T-helper 2 cell treated with Interferon-gamma antibody and Interleukin-4, amounts not matched to agents 5 μg/mL and 100 μg/mL, for 36 hours (primary cell): ENCODE results near the gene MT4.

Source experiments
- DNase-seq: peaks from one replicate; pipeline ENCODE4 v3.0.0; 2021; ENCODE audit warnings: low spot score
- H3K27ac Mint-ChIP-seq: one replicate; pipeline ENCODE4 v1.8.0; 2021; ENCODE audit warnings: mild to moderate bottlenecking, mixed read lengths
- H3K27me3 Mint-ChIP-seq: one replicate; pipeline ENCODE4 v1.8.0; 2021; ENCODE audit warnings: low read depth, mixed read lengths
- H3K36me3 Mint-ChIP-seq: one replicate; pipeline ENCODE4 v1.8.0; 2021; ENCODE audit warnings: low read depth, mixed read lengths
- H3K4me1 Mint-ChIP-seq: one replicate; pipeline ENCODE4 v1.8.0; 2021; ENCODE audit warnings: low read depth, mixed read lengths
- H3K4me3 Mint-ChIP-seq: one replicate; pipeline ENCODE4 v1.8.0; 2022; ENCODE audit warnings: mild to moderate bottlenecking, moderate library complexity, mixed read lengths
- H3K9me3 Mint-ChIP-seq: one replicate; pipeline ENCODE4 v1.8.0; 2021; ENCODE audit warnings: mixed read lengths

MT4 gene

GRCh38 chr16:56604966-56605365, 40.1 kb downstream of the MT4 start:
- H3K4me3 Mint-ChIP-seq: no peak overlapping the region
- H3K27ac Mint-ChIP-seq: peak overlapping the region; percentile 39
- DNase-seq: no peak

GRCh38 chr16:56605475-56605874, 40.6 kb downstream of the MT4 start:
- no peaks in the 10 kb centered on the region for H3K9me3 Mint-ChIP-seq
- DNase-seq: no peak
- peaks cover 3% of the 10 kb centered on the region for H3K36me3 Mint-ChIP-seq
- H3K27me3 Mint-ChIP-seq: peaks cover 10% of the 10 kb centered on the region
- no peak overlapping the region for H3K4me3 Mint-ChIP-seq
- peaks cover 32% of the 10 kb centered on the region for H3K4me1 Mint-ChIP-seq
- H3K27ac Mint-ChIP-seq: no peak overlapping the region

More at GRCh38 chr16:56604966-56605365, 40.1 kb downstream of the MT4 start:
- Mint-ChIP-seq H3K27me3 (peaks cover 14% of the 10 kb centered on the region), H3K4me1 (peaks cover 32% of the 10 kb centered on the region), H3K36me3 (peaks cover 3% of the 10 kb centered on the region), H3K9me3 (no peaks in the 10 kb centered on the region)

- H3K4me1 Mint-ChIP-seq: peaks cover 37% of the 10 kb centered on the region
- H3K36me3 Mint-ChIP-seq: peaks cover 3% of the 10 kb centered on the region
- no peaks in the 10 kb centered on the region for H3K9me3 Mint-ChIP-seq
- no peak for DNase-seq
- no peak overlapping the region for H3K4me3 Mint-ChIP-seq
- peak overlapping the region; percentile 22 for H3K27ac Mint-ChIP-seq
- H3K27me3 Mint-ChIP-seq: peaks cover 5% of the 10 kb centered on the region
Observed at GRCh38 chr16:56606071-56606475, 41.2 kb downstream of the MT4 start.

GRCh38 chr16:56606476-56607108, 41.7 kb downstream of the MT4 start:
- Mint-ChIP-seq H3K36me3 (peaks cover 3% of the 10 kb centered on the region), H3K4me1 (peaks cover 42% of the 10 kb centered on the region), H3K27ac (peak overlapping the region; percentile 71), H3K9me3 (no peaks in the 10 kb centered on the region), H3K27me3 (peaks cover 4% of the 10 kb centered on the region), H3K4me3 (peak overlapping the region; percentile 25)
- no peak for DNase-seq

GRCh38 chr16:56607109-56607618, 42.3 kb downstream of the MT4 start:
- H3K27ac Mint-ChIP-seq: peak overlapping the region; percentile 71
- H3K4me1 Mint-ChIP-seq: peaks cover 44% of the 10 kb centered on the region
- H3K4me3 Mint-ChIP-seq: peak overlapping the region; percentile 25
- DNase-seq: no peak
- H3K36me3 Mint-ChIP-seq: peaks cover 3% of the 10 kb centered on the region
- H3K9me3 Mint-ChIP-seq: no peaks in the 10 kb centered on the region
- H3K27me3 Mint-ChIP-seq: peaks cover 1% of the 10 kb centered on the region

- Mint-ChIP-seq H3K4me3 (peak overlapping the region; percentile 73), H3K27me3 (no peaks in the 10 kb centered on the region), H3K9me3 (no peaks in the 10 kb centered on the region), H3K36me3 (peaks cover 3% of the 10 kb centered on the region), H3K27ac (peak overlapping the region; percentile 71), H3K4me1 (peaks cover 47% of the 10 kb centered on the region)
- no peak for DNase-seq
Observed at GRCh38 chr16:56607675-56608042, 42.8 kb downstream of the MT4 start.

GRCh38 chr16:56608043-56608875, 43.4 kb downstream of the MT4 start, which contains the start of gene MT2A:
TSS of gene MT2A (plus strand) at chr16:56608584. CDS start at chr16:56608656, 72 bp downstream.
- no peaks in the 10 kb centered on the region for H3K27me3 Mint-ChIP-seq
- H3K9me3 Mint-ChIP-seq: no peaks in the 10 kb centered on the region
- peaks cover 3% of the 10 kb centered on the region for H3K36me3 Mint-ChIP-seq
- H3K27ac Mint-ChIP-seq: peak within 1 kb of the TSS; percentile 94
- H3K4me3 Mint-ChIP-seq: peak within 1 kb of the TSS; percentile 94
- peaks cover 49% of the 10 kb centered on the region for H3K4me1 Mint-ChIP-seq
- DNase-seq: peak; percentile 96

- H3K36me3 Mint-ChIP-seq: peaks cover 3% of the 10 kb centered on the region
- peaks cover 52% of the 10 kb centered on the region for H3K4me1 Mint-ChIP-seq
- H3K27ac Mint-ChIP-seq: peak overlapping the region; percentile 94
- H3K4me3 Mint-ChIP-seq: peak overlapping the region; percentile 94
- no peak for DNase-seq
- no peaks in the 10 kb centered on the region for H3K27me3 Mint-ChIP-seq
- no peaks in the 10 kb centered on the region for H3K9me3 Mint-ChIP-seq
Observed at GRCh38 chr16:56608876-56609462, 44.1 kb downstream of the MT4 start.

- peaks cover 57% of the 10 kb centered on the region for H3K4me1 Mint-ChIP-seq
- H3K9me3 Mint-ChIP-seq: no peaks in the 10 kb centered on the region
- peak overlapping the region; percentile 94 for H3K27ac Mint-ChIP-seq
- peaks cover 3% of the 10 kb centered on the region for H3K36me3 Mint-ChIP-seq
- no peaks in the 10 kb centered on the region for H3K27me3 Mint-ChIP-seq
- peak; percentile 72 for DNase-seq
- peak overlapping the region; percentile 94 for H3K4me3 Mint-ChIP-seq
Observed at GRCh38 chr16:56609463-56609921, 44.6 kb downstream of the MT4 start.

- Mint-ChIP-seq H3K27ac (peak overlapping the region; percentile 94), H3K36me3 (peaks cover 3% of the 10 kb centered on the region), H3K9me3 (no peaks in the 10 kb centered on the region), H3K4me1 (peaks cover 63% of the 10 kb centered on the region), H3K27me3 (no peaks in the 10 kb centered on the region), H3K4me3 (peak overlapping the region; percentile 94)
- peak; percentile 90 for DNase-seq
Observed at GRCh38 chr16:56610017-56610608, 45.2 kb downstream of the MT4 start.

GRCh38 chr16:56610609-56611111, 45.8 kb downstream of the MT4 start:
- H3K36me3 Mint-ChIP-seq: peaks cover 3% of the 10 kb centered on the region
- peaks cover 66% of the 10 kb centered on the region for H3K4me1 Mint-ChIP-seq
- H3K9me3 Mint-ChIP-seq: no peaks in the 10 kb centered on the region
- no peak for DNase-seq
- H3K27ac Mint-ChIP-seq: peak overlapping the region; percentile 94
- no peaks in the 10 kb centered on the region for H3K27me3 Mint-ChIP-seq
- peak overlapping the region; percentile 94 for H3K4me3 Mint-ChIP-seq

- Mint-ChIP-seq H3K27me3 (no peaks in the 10 kb centered on the region), H3K4me3 (peak overlapping the region; percentile 71), H3K9me3 (no peaks in the 10 kb centered on the region), H3K4me1 (peaks cover 67% of the 10 kb centered on the region), H3K27ac (peak overlapping the region; percentile 94), H3K36me3 (peaks cover 3% of the 10 kb centered on the region)
- DNase-seq: no peak
Observed at GRCh38 chr16:56611281-56611833, 46.5 kb downstream of the MT4 start.

GRCh38 chr16:56613706-56614105, 48.8 kb downstream of the MT4 start:
- Mint-ChIP-seq H3K9me3 (no peaks in the 10 kb centered on the region), H3K27me3 (no peaks in the 10 kb centered on the region), H3K27ac (peak overlapping the region; percentile 4), H3K4me3 (no peak overlapping the region), H3K36me3 (peaks cover 3% of the 10 kb centered on the region), H3K4me1 (peaks cover 65% of the 10 kb centered on the region)
- DNase-seq: no peak
